K562 (cell line): Measurements from ENCODE around the gene MARCHF9. TPM values are rescaled to one million over a fixed set of nuclear protein-coding genes. Genes with fewer than 3 reads are reported as not detected.

Experiments
- CCNT2 ChIP-seq: IDR thresholded peaks from 2 replicates; pipeline ENCODE4 v1.6.1; 2011; ENCODE audit warnings: borderline replicate concordance, low read depth, mild to moderate bottlenecking, moderate library complexity, mixed read lengths, low read length; ENCODE audit not compliant: insufficient read length; ENCODE audit errors: extremely low read depth
- CSDE1 ChIP-seq, 2 experiments: fragments of 450-650 bp; IDR thresholded peaks; 2 replicates each; pipeline ENCODE4 v1.6.1; 2016; ENCODE audit warnings: mild to moderate bottlenecking in 1 of 2
- DMBX1 ChIP-seq: fragments of 250-450 bp; sonication (Bioruptor Pico); IDR thresholded peaks from 2 replicates; pipeline ENCODE4 v1.8.0; 2022; ENCODE audit warnings: inconsistent platforms, mild to moderate bottlenecking, moderate library complexity, borderline replicate concordance
- DNMT1 ChIP-seq: fragments of 450-650 bp; IDR thresholded peaks from 2 replicates; pipeline ENCODE4 v1.6.1; 2016; ENCODE audit warnings: antibody characterized with exemption, mild to moderate bottlenecking
- FOXK1 ChIP-seq: sonication (generic); formaldehyde crosslinking; IDR thresholded peaks from 2 replicates; pipeline ENCODE4 v1.8.0; 2022; ENCODE audit warnings: missing genetic modification reagents, mild to moderate bottlenecking, borderline replicate concordance
- KAT7 ChIP-seq: sonication (generic); formaldehyde crosslinking; IDR thresholded peaks from 2 replicates; pipeline ENCODE4 v1.8.0; 2022; ENCODE audit warnings: missing genetic modification reagents, mild to moderate bottlenecking, borderline replicate concordance
- OTX1 ChIP-seq: fragments of 450-650 bp; formaldehyde crosslinking; IDR thresholded peaks from 2 replicates; pipeline ENCODE4 v1.4.0; 2022; ENCODE audit warnings: mild to moderate bottlenecking
- SRF ChIP-seq, 2 experiments: fragments of 250-450, 450-650 bp in 1 of 2; sonication (Bioruptor Pico) in 1 of 2; sonication (generic) in 1 of 2; formaldehyde crosslinking; IDR thresholded peaks; 2 replicates each; pipeline versions ENCODE4 v1.5.0 to v1.5.1; 2020 to 2022; ENCODE audit warnings: mild to moderate bottlenecking in 1 of 2, missing genetic modification reagents in 1 of 2
- TBL1XR1 ChIP-seq, 2 experiments: IDR thresholded peaks; 2 replicates each; pipeline ENCODE4 v1.6.1; 2012; ENCODE audit warnings: improper control_type of control experiment in 2 of 2, low read length in 2 of 2, mild to moderate bottlenecking in 1 of 2
- TRIM24 ChIP-seq, 2 experiments: fragments of 450-650 bp; IDR thresholded peaks; 2 replicates each; pipeline ENCODE4 v1.6.1; 2016
- XRCC4 ChIP-seq: IDR thresholded peaks from one replicate; pipeline ENCODE4 v1.6.1; 2011; ENCODE audit not compliant: insufficient read depth, insufficient read length; ENCODE audit errors: extremely low read depth
- ZBTB8A ChIP-seq: fragments of 450-650 bp; IDR thresholded peaks from 2 replicates; pipeline ENCODE4 v1.6.1; 2018; ENCODE audit warnings: mild to moderate bottlenecking, moderate library complexity; ENCODE audit not compliant: partially characterized antibody
- ZNF830 ChIP-seq: fragments of 250-450 bp; sonication (Bioruptor Pico); IDR thresholded peaks from 2 replicates; pipeline ENCODE4 v1.5.0; 2021; ENCODE audit warnings: mild to moderate bottlenecking
- polyA plus RNA-seq, 8 experiments: library from polyadenylated mRNA; depleted of rRNA in 4 of 8; stranded (reverse) in 5 of 8; unstranded in 3 of 8; fragments of >200 nt; fragmentation: Nextera tagmentation in 2 of 8; fragmentation: Illumina TruSeq in 1 of 8; extraction: Ambion mirVana in 2 of 8; extraction: Trizol in 1 of 8; gene quantifications; 2 replicates each; pipeline versions ENCODE4 v1.2.1 to v1.2.3, GENCODE V29; 2011 to 2014; ENCODE audit warnings: inconsistent platforms in 1 of 8, missing spikeins in 1 of 8
- total RNA-seq, 7 experiments: library from RNA; depleted of rRNA in 6 of 7; stranded (reverse); fragments of >200 nt in 6 of 7; fragmentation: Illumina TruSeq in 2 of 7; extraction: Trizol in 2 of 7; gene quantifications; 2 replicates each; pipeline versions ENCODE4 v1.2.1 to v1.2.3, GENCODE V29; 2011 to 2021; ENCODE audit warnings: low replicate concordance in 1 of 7
- TF ChIP-seq, protein P1 (sequence below): fragments of 250-450 bp; sonication (Bioruptor Pico); IDR thresholded peaks from 2 replicates; pipeline ENCODE4 v1.5.0; 2020; ENCODE audit warnings: mild to moderate bottlenecking
- TF ChIP-seq, protein P2 (sequence below), 2 experiments: fragments of 150-350 bp in 1 of 2; IDR thresholded peaks; 2 replicates each; pipeline ENCODE4 v1.6.1; 2012 to 2016; ENCODE audit warnings: low read depth in 2 of 2, low read length in 2 of 2, mild to moderate bottlenecking in 1 of 2, moderate library complexity in 1 of 2
- TF ChIP-seq, protein P3 (sequence below), 2 experiments: IDR thresholded peaks; 2 replicates each; pipeline ENCODE4 v1.6.1; 2011; ENCODE audit warnings: borderline replicate concordance in 1 of 2, control low read depth in 1 of 2, low read depth in 1 of 2, low read length in 1 of 2, mild to moderate bottlenecking in 1 of 2, mixed read lengths in 1 of 2, moderate library complexity in 1 of 2; ENCODE audit not compliant: insufficient read depth in 1 of 2, insufficient read length in 1 of 2, poor library complexity in 1 of 2, severe bottlenecking in 1 of 2; ENCODE audit errors: extremely low read depth in 1 of 2
- TF ChIP-seq, protein P4 (sequence below): fragments of 450-650 bp; conservative IDR thresholded peaks from 2 replicates; pipeline ENCODE4 v1.6.1; 2016; ENCODE audit warnings: missing genetic modification characterization, low read depth, mild to moderate bottlenecking, control low read depth, missing compliant biosample characterization

The MARCHF9 gene
- total and polyA plus RNA-seq, 9 of the 15 experiments (the other 6 are each of a cell fraction or from before 2014, with no cell fraction given), result 0.80 to 12.4 (median 6.2) TPM

DNA sequence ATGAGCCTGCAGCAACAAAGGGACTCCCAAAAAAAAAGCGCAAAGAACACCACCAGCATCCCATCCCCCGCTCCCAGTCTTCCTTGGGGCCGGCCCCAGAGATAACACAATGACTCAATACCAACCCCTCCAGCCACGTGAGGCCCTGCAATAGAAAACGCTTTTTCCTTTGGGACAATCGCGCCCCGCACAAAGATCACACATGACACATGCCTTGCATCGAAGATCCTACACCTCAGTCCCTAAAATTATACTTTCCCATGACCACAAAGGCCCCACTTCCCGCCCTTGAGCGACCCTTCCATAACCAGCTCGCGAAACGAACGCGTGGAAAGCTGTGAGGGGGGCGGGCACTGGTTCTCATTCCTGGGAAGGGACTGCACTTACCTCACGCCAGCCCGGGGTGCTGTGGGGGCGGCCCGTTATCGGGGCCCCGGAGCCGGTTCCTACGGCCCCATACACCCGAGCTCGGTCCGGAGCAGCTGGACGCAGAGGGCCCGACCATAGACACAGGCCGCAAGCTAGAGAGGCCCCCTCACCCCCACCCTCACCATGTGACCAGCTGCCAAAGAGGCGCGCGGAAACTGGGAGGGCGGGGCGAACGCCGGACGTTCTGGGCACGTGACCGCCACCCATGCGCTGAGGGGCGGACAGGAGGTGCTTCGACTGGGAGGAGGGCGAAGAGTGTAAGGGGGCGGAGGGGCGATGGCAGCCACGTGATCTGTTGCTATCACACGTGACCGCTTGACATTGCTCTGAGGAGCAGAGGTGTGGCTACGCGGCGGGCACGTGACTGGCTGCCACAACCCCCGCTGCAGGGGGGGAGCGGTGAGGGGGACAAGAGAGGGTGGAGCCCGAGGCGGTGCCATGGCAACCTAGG, 2.9 kb upstream of the MARCHF9 start, which contains the start of gene CDK4 (continued):
- TF ChIP-seq ZNF830 (CRISPR knock-in tag) (0 out of 2 replicates have a peak, but pooled peaks have one; percentile 9), XRCC4 (no peak), DNMT1 (no peak), FOXK1 (CRISPR knock-in tag) (no peak; the same call in 1 of the 2 replicates), KAT7 (CRISPR knock-in tag) (peak; percentile 99; the same call in 1 of the 2 replicates), OTX1 (0 out of 2 replicates have a peak, but pooled peaks have one; percentile 2), TBL1XR1 (IDR thresholded peaks at IDR 0.05; ENCODE audit: low read length in 2 of 2) (peak in 1 of 2 experiments; percentile 36; a peak in 2 of 4 replicates), ZBTB8A (no peak), CSDE1 (IDR thresholded peaks at IDR 0.05) (no peak), TRIM24 (IDR thresholded peaks at IDR 0.05) (peak; percentile 43 to 59), CCNT2 (peak; percentile 90), SRF (CRISPR knock-in tag; IDR thresholded peaks at IDR 0.05) (peak in 1 of 2 experiments; percentile 86; a peak in 1 of 4 replicates), DMBX1 (CRISPR knock-in tag) (no peak)
- TF ChIP-seq, protein P1, sequence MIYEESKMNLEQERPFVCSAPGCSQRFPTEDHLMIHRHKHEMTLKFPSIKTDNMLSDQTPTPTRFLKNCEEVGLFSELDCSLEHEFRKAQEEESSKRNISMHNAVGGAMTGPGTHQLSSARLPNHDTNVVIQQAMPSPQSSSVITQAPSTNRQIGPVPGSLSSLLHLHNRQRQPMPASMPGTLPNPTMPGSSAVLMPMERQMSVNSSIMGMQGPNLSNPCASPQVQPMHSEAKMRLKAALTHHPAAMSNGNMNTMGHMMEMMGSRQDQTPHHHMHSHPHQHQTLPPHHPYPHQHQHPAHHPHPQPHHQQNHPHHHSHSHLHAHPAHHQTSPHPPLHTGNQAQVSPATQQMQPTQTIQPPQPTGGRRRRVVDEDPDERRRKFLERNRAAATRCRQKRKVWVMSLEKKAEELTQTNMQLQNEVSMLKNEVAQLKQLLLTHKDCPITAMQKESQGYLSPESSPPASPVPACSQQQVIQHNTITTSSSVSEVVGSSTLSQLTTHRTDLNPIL, result peak; percentile 21; the same call in 1 of the 2 replicates
- TF ChIP-seq, protein P2, sequence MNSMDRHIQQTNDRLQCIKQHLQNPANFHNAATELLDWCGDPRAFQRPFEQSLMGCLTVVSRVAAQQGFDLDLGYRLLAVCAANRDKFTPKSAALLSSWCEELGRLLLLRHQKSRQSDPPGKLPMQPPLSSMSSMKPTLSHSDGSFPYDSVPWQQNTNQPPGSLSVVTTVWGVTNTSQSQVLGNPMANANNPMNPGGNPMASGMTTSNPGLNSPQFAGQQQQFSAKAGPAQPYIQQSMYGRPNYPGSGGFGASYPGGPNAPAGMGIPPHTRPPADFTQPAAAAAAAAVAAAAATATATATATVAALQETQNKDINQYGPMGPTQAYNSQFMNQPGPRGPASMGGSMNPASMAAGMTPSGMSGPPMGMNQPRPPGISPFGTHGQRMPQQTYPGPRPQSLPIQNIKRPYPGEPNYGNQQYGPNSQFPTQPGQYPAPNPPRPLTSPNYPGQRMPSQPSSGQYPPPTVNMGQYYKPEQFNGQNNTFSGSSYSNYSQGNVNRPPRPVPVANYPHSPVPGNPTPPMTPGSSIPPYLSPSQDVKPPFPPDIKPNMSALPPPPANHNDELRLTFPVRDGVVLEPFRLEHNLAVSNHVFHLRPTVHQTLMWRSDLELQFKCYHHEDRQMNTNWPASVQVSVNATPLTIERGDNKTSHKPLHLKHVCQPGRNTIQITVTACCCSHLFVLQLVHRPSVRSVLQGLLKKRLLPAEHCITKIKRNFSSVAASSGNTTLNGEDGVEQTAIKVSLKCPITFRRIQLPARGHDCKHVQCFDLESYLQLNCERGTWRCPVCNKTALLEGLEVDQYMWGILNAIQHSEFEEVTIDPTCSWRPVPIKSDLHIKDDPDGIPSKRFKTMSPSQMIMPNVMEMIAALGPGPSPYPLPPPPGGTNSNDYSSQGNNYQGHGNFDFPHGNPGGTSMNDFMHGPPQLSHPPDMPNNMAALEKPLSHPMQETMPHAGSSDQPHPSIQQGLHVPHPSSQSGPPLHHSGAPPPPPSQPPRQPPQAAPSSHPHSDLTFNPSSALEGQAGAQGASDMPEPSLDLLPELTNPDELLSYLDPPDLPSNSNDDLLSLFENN (IDR thresholded peaks at IDR 0.05; ENCODE audit: low read depth in 2 of 2, low read length in 2 of 2), result peak in 1 of 2 experiments; percentile 26; a peak in 1 of 4 replicates
- TF ChIP-seq, protein P3, sequence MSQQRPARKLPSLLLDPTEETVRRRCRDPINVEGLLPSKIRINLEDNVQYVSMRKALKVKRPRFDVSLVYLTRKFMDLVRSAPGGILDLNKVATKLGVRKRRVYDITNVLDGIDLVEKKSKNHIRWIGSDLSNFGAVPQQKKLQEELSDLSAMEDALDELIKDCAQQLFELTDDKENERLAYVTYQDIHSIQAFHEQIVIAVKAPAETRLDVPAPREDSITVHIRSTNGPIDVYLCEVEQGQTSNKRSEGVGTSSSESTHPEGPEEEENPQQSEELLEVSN (IDR thresholded peaks at IDR 0.05; ENCODE audit: borderline replicate concordance in 1 of 2, extremely low read depth in 1 of 2, insufficient read depth in 1 of 2, insufficient read length in 1 of 2, low read depth in 1 of 2, low read length in 1 of 2, poor library complexity in 1 of 2, severe bottlenecking in 1 of 2), result peak; percentile 93 to 95
- TF ChIP-seq, protein P4, sequence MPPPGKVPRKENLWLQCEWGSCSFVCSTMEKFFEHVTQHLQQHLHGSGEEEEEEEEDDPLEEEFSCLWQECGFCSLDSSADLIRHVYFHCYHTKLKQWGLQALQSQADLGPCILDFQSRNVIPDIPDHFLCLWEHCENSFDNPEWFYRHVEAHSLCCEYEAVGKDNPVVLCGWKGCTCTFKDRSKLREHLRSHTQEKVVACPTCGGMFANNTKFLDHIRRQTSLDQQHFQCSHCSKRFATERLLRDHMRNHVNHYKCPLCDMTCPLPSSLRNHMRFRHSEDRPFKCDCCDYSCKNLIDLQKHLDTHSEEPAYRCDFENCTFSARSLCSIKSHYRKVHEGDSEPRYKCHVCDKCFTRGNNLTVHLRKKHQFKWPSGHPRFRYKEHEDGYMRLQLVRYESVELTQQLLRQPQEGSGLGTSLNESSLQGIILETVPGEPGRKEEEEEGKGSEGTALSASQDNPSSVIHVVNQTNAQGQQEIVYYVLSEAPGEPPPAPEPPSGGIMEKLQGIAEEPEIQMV (tag), result peak; percentile 66; the same call in 1 of the 2 replicates
